Measurements from ENCODE around the gene ACADSB. TPM values are rescaled to one million over a fixed set of nuclear protein-coding genes. Genes with fewer than 3 reads are reported as not detected.

The ACADSB gene
- total RNA-seq, 1 donor from 2014 or later, result 5.6 TPM

DNA sequence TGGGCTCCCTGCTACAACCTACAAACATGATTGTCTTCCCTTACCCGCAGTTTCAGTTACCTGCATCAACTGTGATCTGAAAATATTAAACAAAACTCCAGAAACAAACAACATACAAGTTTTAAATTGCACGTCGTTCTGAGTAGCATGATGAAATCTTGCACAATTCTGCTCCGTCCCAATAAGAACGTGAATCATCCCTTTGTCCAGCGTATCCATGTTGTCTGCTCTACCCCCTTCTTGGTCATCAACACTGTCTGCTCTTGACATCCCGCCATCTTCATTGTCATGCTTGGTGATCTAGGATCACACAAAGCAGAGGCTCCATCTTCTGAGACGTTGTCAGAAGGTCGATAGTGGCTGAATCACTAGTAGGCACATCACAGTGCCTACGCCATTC is 53.9 kb downstream of the ACADSB start:
- DNase-seq (ENCODE audit: low read depth), result no peak
- TF ChIP-seq, protein P1, sequence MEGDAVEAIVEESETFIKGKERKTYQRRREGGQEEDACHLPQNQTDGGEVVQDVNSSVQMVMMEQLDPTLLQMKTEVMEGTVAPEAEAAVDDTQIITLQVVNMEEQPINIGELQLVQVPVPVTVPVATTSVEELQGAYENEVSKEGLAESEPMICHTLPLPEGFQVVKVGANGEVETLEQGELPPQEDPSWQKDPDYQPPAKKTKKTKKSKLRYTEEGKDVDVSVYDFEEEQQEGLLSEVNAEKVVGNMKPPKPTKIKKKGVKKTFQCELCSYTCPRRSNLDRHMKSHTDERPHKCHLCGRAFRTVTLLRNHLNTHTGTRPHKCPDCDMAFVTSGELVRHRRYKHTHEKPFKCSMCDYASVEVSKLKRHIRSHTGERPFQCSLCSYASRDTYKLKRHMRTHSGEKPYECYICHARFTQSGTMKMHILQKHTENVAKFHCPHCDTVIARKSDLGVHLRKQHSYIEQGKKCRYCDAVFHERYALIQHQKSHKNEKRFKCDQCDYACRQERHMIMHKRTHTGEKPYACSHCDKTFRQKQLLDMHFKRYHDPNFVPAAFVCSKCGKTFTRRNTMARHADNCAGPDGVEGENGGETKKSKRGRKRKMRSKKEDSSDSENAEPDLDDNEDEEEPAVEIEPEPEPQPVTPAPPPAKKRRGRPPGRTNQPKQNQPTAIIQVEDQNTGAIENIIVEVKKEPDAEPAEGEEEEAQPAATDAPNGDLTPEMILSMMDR (IDR thresholded peaks at IDR 0.05; ENCODE audit: insufficient read depth, low read length, poor library complexity, severe bottlenecking), result no peak
- Histone ChIP-seq H3K36me3 (ENCODE audit: control insufficient read depth, insufficient read depth, low read length) (no peaks in the 10 kb centered on the region), H3K4me3 (ENCODE audit: low read depth, low read length) (no peak overlapping the region), H3K27me3 (ENCODE audit: control insufficient read depth, insufficient read depth, low read length) (no peaks in the 10 kb centered on the region)

DNA sequence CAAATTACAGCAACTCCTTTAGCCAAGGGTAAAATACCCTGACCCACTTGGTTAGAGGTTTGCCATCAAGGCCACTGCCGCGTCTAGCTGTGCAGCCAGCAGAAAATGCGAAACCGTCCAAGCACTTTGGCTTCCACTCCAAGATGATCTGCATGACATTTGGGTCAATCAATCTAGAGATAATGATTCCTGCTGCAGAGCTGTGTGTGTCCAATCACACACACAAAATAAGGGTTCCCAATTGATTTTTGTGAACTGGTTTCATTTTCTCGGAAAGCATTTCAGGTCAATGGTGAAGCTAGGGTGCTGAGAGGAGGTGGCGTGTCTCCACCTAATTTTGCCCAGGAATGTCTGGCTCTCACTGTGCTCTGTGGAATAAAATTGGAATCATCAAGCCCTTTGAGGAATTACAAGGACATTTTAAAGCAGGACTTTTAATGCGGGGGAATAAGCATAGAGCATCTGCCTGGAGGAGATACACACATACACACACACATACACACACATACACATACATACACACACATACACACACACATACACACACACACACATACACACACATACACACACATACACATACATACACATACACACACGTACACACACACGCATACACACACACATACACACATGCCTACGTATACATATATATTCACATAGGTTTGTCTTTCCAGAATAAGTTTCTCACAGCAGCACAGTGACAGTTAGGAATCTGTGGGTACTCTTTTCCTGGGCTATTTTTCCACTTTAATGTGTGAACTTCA is 59.5 kb downstream of the ACADSB start:
- no peaks in the 10 kb centered on the region for H3K27me3 ChIP-seq (ENCODE audit: control insufficient read depth, insufficient read depth, low read length)
- no peaks in the 10 kb centered on the region for H3K36me3 ChIP-seq (ENCODE audit: control insufficient read depth, insufficient read depth, low read length)
- TF ChIP-seq, protein P1 (IDR thresholded peaks at IDR 0.05; ENCODE audit: insufficient read depth, low read length, poor library complexity, severe bottlenecking), result no peak
- H3K4me3 ChIP-seq (ENCODE audit: low read depth, low read length), result no peak overlapping the region
- no peak for DNase-seq (ENCODE audit: low read depth)

DNA sequence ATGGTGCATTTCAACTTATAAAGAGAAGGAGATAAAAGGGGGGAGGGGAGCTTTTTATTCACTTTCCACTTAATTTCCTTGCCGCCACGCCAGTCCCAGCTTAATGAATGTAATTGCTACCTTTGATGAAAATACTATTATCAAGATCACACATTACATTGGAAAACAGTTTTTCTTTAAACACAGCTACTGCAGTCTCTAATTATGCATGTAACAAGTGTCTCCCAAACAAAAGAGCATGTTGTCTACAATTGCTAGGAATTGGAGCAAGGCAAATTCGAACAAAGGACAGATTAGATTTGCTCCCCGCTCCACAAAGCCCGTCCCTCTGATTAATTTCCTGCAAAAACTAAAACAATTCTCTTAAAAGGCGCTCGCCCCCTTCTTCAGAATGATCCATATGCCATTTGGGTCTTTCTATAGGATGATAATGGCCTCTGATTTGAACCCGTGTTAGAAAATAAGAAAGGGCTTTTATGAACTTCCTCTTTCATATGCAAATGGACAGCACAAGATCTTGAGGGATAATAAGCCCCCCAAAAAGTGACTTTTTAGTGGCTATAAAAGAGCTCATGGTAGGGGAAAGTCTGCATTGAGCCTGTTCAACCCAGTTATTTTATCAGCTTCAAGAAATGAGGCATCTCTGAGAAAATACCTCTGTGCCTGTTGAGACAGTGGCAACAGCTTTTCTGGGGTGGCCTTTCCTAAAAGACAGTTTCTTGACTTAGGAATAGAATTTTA is 60.6 kb downstream of the ACADSB start:
- no peaks in the 10 kb centered on the region for H3K36me3 ChIP-seq (ENCODE audit: control insufficient read depth, insufficient read depth, low read length)
- TF ChIP-seq, protein P1 (IDR thresholded peaks at IDR 0.05; ENCODE audit: insufficient read depth, low read length, poor library complexity, severe bottlenecking), result no peak
- H3K27me3 ChIP-seq (ENCODE audit: control insufficient read depth, insufficient read depth, low read length), result no peaks in the 10 kb centered on the region
- no peak for DNase-seq (ENCODE audit: low read depth)
- H3K4me3 ChIP-seq (ENCODE audit: low read depth, low read length), result no peak overlapping the region

DNA sequence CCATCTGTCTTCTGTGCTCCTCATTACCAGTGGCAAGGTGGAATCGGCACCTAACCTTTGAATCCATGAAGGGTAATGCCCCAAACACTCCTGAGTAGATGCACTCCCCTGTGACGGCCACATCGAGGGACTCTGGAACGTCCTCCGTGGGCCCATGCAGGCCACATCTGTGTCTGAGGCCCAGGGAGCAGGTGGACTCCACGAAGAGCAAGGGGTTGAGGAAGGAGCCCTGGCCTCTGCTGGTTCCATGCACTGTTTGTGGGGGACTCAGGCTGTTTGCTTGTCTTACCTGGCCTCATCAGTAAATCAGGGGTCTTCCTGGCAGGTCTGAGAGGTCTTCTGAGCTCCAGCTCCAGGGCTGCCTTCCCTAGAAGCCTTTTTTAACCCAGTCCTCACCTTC is 64.4 kb downstream of the ACADSB start:
- Histone ChIP-seq H3K36me3 (ENCODE audit: control insufficient read depth, insufficient read depth, low read length) (no peaks in the 10 kb centered on the region), H3K27me3 (ENCODE audit: control insufficient read depth, insufficient read depth, low read length) (no peaks in the 10 kb centered on the region), H3K4me3 (ENCODE audit: low read depth, low read length) (no peak overlapping the region)
- TF ChIP-seq, protein P1 (IDR thresholded peaks at IDR 0.05; ENCODE audit: insufficient read depth, low read length, poor library complexity, severe bottlenecking), result no peak
- DNase-seq (ENCODE audit: low read depth), result no peak

DNA sequence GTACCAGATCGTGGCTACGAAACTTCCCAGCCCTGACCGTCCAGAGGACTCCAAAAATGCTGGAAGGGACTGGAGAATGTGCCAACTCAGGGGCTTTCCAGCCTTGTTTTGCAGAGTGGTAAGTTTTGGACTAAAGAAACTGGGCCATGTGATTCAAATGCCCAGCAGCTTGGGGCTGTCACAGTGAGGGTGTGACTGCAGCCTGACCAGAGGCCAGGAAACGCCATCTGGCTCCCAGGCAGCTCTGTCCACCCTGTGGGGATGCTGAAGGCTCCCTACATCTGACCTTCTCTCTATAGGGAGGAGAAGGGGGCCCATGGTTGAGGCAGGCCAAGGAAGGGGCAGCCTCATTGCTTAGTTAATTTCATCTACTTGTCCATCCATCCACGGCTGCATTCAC is 65.4 kb downstream of the ACADSB start:
- H3K4me3 ChIP-seq (ENCODE audit: low read depth, low read length), result no peak overlapping the region
- no peak for DNase-seq (ENCODE audit: low read depth)
- H3K36me3 ChIP-seq (ENCODE audit: control insufficient read depth, insufficient read depth, low read length), result no peaks in the 10 kb centered on the region
- TF ChIP-seq, protein P1 (IDR thresholded peaks at IDR 0.05; ENCODE audit: insufficient read depth, low read length, poor library complexity, severe bottlenecking), result no peak
- no peaks in the 10 kb centered on the region for H3K27me3 ChIP-seq (ENCODE audit: control insufficient read depth, insufficient read depth, low read length)
